Measurements from ENCODE around the gene CUEDC2. TPM values are rescaled to one million over a fixed set of nuclear protein-coding genes. Genes with fewer than 3 reads are reported as not detected.
A peak's percentile ranks its signal among the peaks of the same experiment; 100 is the strongest.

CUEDC2 gene
- polyA plus RNA-seq, 4 donors: 78.0 to 101 (median 83.2) TPM

- no peak for DNase-seq (ENCODE audit: low read depth in 4 of 4, low spot score in 3 of 4)
These were observed 5.5 kb downstream of the CUEDC2 start for GRCh38 chr10:102426803-102427287.

GRCh38 chr10:102425444-102425843 is 6.9 kb downstream of the CUEDC2 start:
- no peak for DNase-seq (ENCODE audit: low read depth in 4 of 4, low spot score in 3 of 4)

GRCh38 chr10:102424916-102425315 is 7.5 kb downstream of the CUEDC2 start:
- no peak for DNase-seq (ENCODE audit: low read depth in 4 of 4, low spot score in 3 of 4)

- DNase-seq (ENCODE audit: low read depth in 4 of 4, low spot score in 3 of 4): no peak
These were observed 8.2 kb downstream of the CUEDC2 start for GRCh38 chr10:102424145-102424544.

- no peak for DNase-seq (ENCODE audit: low read depth in 4 of 4, low spot score in 3 of 4)
These were observed 8.9 kb downstream of the CUEDC2 start for GRCh38 chr10:102423372-102423968.

DNA sequence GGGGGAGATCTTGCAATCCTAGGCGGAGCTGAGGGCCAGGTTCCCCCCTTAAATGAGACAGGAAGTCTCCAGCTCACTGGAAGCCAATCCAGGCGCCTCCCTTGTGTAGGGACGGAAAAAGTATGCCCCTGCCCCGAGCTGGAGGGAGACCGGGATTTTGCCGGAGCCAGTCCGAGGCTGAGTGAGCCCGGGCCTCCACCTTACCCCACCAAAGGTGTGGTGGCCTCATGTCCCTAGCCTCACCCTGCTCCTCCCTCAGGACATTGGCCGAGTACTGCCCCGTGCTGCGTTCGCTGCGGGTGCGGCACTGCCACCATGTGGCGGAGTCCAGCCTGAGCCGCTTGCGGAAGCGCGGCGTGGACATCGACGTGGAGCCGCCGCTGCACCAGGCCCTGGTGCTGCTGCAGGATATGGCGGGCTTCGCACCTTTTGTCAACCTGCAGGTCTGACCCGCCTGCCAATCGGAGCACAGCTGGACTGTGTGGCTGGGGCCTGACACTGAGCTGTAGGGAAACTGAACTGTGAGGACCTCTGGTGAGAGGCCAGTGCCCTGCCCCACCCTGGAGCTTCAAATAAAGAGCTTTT is 9.7 kb downstream of the CUEDC2 start:
- DNase-seq (ENCODE audit: low read depth in 4 of 4, low spot score in 3 of 4): no peak

DNA sequence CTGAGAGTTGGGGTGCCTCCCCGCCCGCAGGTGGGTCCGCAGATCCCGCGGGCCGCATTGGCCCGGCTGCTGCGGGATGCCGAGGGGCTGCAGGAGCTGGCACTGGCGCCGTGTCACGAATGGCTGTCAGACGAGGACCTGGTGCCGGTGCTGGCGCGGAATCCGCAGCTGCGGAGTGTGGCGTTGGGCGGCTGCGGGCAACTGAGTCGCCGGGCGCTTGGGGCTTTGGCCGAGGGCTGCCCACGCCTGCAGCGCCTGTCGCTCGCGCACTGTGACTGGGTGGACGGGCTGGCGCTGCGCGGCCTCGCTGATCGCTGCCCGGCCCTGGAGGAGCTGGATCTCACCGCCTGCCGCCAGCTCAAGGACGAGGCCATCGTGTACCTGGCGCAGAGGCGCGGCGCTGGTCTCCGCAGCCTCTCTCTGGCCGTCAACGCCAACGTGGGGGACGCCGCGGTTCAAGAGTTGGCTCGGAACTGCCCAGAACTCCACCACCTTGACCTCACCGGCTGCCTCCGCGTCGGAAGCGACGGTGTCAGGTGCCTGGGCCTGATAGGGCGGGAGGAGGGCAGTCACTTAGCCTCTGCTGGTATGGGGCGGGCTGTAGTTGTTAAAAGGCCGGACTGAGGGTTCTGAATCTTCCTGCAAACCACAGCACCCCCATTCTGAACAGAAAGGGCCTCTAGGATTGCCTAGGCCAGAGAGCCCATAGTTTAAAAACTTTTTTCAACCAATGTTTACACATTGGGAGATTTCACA is 10.4 kb downstream of the CUEDC2 start:
- DNase-seq (ENCODE audit: low read depth in 4 of 4, low spot score in 3 of 4): no peak

GRCh38 chr10:102421507-102421756 is 10.9 kb downstream of the CUEDC2 start:
- DNase-seq (ENCODE audit: low read depth in 4 of 4, low spot score in 3 of 4): no peak

DNA sequence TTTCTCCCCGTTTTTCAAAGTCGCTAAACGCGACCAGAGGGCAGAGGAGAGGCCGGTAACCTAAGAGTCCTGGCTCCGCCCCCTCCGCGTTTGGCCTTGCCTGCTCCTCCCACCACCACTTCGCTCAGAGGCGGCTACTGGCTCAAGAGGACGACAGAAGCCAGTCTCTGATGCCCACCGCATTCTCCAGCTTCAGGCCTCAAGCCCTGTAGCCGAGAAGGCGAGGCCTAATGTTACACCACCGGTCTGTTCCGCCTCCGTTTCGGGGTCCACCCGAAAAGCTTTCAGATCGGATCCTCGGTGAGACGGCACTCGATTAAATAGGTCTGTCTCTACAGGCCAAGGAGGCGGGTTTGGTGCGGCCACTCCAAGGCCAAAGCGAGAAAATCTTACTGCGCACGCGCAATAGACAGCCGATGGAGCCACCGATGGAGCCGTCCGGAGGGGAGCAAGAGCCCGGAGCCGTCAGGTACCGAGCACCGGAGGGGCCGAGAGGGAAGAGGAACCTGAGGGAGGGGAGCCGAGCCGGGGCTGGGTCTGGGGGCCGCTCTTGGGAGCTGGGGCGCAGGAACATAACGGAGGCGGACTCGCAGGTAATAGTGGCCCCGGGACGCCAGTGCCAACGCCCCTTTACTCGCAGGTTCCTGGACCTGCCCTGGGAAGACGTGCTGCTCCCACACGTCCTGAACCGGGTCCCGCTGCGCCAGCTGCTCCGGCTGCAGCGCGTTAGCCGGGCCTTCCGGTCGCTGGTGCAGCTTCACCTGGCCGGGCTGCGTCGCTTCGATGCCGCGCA is 11.5 kb downstream of the CUEDC2 start, which contains the start of gene FBXL15:
Gene FBXL15 (plus strand): TSS at position 123 of the 793 bp plus-strand sequence. CDS start 294 bp downstream, at position 417.
- peak; percentile 97 to 99 (median 97) for DNase-seq (ENCODE audit: low read depth in 4 of 4, low spot score in 3 of 4)

DNA sequence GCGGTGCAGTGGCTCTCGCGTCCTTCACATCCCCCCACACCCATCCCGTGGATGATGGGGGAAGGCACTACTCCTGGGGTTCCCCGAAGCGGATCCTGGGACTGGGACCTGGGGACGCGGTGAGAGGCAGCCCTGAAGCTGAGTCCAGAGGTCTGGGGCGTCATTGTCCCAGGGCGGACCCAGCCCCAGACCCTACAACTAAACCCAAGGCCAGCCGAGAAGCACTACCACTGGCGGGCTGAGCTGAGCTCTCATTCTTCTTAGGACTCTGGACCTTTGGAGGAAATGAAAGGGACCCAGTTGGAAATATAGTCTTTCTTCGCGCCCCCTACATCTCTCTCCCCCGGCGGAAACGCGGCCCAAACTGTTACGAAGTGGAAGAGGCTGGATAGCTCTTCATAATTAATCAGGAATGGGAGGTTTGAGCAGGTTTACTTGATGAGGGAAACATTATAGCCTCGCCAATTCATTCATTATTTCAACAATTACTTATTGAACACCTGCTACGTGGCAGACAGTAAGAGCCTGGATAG is 12.1 kb downstream of the CUEDC2 start:
- no peak for DNase-seq (ENCODE audit: low read depth in 4 of 4, low spot score in 3 of 4)

- DNase-seq (ENCODE audit: low read depth in 4 of 4, low spot score in 3 of 4): no peak
These were observed 12.8 kb downstream of the CUEDC2 start for GRCh38 chr10:102419269-102420180.

GRCh38 chr10:102418622-102419268 is 13.6 kb downstream of the CUEDC2 start, which contains the start of gene PSD:
PSD (minus strand) TSS chr10:102418785; CDS start chr10:102417038, 1,747 bp downstream.
- DNase-seq (ENCODE audit: low read depth in 4 of 4, low spot score in 3 of 4): no peak

- DNase-seq (ENCODE audit: low read depth in 4 of 4, low spot score in 3 of 4): no peak
These were observed 15.7 kb downstream of the CUEDC2 start for GRCh38 chr10:102416695-102417094.

- no peak for DNase-seq (ENCODE audit: low read depth in 4 of 4, low spot score in 3 of 4)
These were observed 16.1 kb downstream of the CUEDC2 start for GRCh38 chr10:102416283-102416682.

DNA sequence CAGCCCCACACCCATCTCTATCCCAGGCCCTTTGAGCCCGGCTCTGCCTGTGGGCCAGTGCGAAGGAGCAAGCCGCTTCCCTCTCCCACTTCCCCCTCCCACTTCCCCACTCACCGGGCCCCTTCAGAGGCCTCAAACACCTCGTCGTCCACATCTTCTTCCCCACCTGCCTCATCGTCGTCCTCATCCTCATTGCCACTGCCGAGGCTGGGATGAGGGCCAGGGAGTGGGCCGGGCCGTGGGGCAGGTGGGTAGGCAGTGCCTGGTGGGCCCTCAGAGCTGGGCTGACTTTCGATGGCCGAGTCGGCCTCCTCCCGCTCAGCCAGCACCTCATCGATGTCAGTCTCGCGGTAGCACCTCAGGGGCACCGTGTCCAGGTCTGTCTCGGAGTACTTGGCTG is 17.6 kb downstream of the CUEDC2 start:
- DNase-seq (ENCODE audit: low read depth in 4 of 4, low spot score in 3 of 4): no peak

DNA sequence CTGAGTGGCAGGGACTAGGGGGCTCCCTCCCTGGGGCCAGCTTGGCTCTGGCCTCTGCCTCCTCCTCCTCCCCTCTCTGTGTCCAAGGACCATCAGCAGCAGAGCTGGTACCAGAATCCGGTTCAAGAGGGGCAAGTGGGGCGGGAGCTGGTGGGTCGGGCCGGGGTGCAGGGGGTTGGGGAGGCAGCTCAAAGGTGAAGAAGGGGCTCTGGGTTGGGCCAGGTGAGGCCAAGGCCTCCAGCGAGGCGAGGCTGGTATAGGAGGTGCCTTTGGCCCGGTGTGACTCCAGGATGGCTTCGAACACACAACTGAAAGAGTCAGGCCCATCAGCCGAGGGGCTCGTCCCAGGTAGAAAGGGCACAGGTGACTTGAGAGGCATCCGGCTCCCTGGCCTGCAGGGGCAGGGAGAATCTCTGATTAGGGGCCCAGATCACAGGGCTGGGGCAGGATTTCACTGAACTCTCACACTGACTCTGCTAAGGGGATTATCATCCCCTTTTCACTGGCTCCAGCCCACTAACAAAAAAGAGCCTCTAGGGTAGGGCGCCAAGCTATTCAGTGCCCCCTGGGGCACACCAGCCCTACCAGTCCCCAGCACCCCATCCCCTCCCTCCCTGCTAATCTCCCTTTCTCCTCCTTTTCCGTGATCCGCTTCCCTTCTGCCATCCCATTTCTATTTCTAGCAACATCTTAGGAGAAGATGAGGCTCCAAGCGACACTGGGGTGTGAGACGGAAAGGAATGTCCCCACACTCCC is 18.4 kb downstream of the CUEDC2 start:
- no peak for DNase-seq (ENCODE audit: low read depth in 4 of 4, low spot score in 3 of 4)

- DNase-seq (ENCODE audit: low read depth in 4 of 4, low spot score in 3 of 4): no peak
These were observed 19.2 kb downstream of the CUEDC2 start for GRCh38 chr10:102413053-102413705.

DNA sequence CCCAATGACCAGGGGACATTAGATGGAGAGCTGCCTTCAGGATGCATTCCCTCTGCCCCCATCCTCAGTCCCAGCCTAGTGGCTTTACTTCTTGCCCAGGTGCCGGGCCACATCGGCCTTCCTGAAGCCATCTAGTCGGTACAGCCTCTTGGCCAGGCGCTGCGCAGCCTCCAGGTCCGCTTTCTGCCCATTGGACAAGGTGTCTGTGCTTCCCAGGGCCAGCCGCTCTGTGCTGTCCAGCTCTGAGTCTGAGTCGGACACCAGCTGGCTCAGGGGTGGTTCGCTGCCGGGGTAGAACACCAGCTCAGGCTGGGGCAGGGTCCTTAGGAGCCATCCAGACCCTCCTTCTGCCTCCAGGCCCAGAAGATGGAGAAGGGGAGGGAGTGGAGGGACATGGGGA is 20.1 kb downstream of the CUEDC2 start:
- DNase-seq (ENCODE audit: low read depth in 4 of 4, low spot score in 3 of 4): no peak

Measured in right renal pelvis (tissue), 4 donors.